ENCODE measurements around the gene NR3C2. TPM values are rescaled to one million over a fixed set of nuclear protein-coding genes. Genes with fewer than 3 reads are reported as not detected.

Gene NR3C2
- total RNA-seq, 1 experiment from 2014 or later: 2.8 TPM

GRCh38 chr4:148103597-148104355 is 338.4 kb downstream of the NR3C2 start:
- POLR2A ChIA-PET (ENCODE audit: unreplicated experiment): no interaction called here
- H3K27me3 ChIP-seq (ENCODE audit: low read length): no peaks in the 10 kb centered on the region
- no peak for DNase-seq
- H3K9me2 ChIP-seq (replicated peaks; ENCODE audit: low read length): no peaks in the 10 kb centered on the region
- no peaks in the 10 kb centered on the region for H3K4me1 ChIP-seq (ENCODE audit: insufficient read depth, low read length)
- H3K4me2 ChIP-seq (ENCODE audit: low read length): no peak overlapping the region
- no peak overlapping the region for H3K9ac ChIP-seq (ENCODE audit: low read length)
- H2AFZ ChIP-seq (ENCODE audit: low read length): no peak overlapping the region
- no peaks in the 10 kb centered on the region for H4K20me1 ChIP-seq (ENCODE audit: low read length)
- H3F3A ChIP-seq (ENCODE audit: low read length, unreplicated experiment): no peaks in the 10 kb centered on the region
- no TSS peak for BruUV-seq (replicated peaks)
- no peaks in the 10 kb centered on the region for H3K79me2 ChIP-seq (ENCODE audit: low read length)
- intact Hi-C loops (cut with micrococcal nuclease): no loop called here
- no peaks in the 10 kb centered on the region for H3K36me3 ChIP-seq (ENCODE audit: low read depth, low read length)
- H3K27ac ChIP-seq (ENCODE audit: low read length): no peak overlapping the region
- CTCF ChIA-PET: no interaction called here
- no peak overlapping the region for H3K4me3 ChIP-seq (ENCODE audit: low read length)
- no peak for TF ChIP-seq EZH2 (IDR thresholded peaks at IDR 0.05; ENCODE audit: low read length, unreplicated experiment)
- TF ChIP-seq EZH2phosphoT487 (IDR thresholded peaks at IDR 0.05; ENCODE audit: borderline replicate concordance, low read length): no peak
- no peak for TF ChIP-seq CTCF (conservative IDR thresholded peaks at IDR 0.05; ENCODE audit: low read depth, low read length)
- H3K9me3 ChIP-seq (ENCODE audit: low read length): no peaks in the 10 kb centered on the region
- ATAC-seq: no peak

- no peaks in the 10 kb centered on the region for H3K4me1 ChIP-seq (ENCODE audit: insufficient read depth, low read length)
- H3K27ac ChIP-seq (ENCODE audit: low read length): no peak overlapping the region
- no peak overlapping the region for H3K9ac ChIP-seq (ENCODE audit: low read length)
- H3K27me3 ChIP-seq (ENCODE audit: low read length): no peaks in the 10 kb centered on the region
- no peak for ATAC-seq
- no peak overlapping the region for H3K4me2 ChIP-seq (ENCODE audit: low read length)
- no peaks in the 10 kb centered on the region for H3K9me2 ChIP-seq (replicated peaks; ENCODE audit: low read length)
- intact Hi-C loops (cut with micrococcal nuclease): no loop called here
- H2AFZ ChIP-seq (ENCODE audit: low read length): no peak overlapping the region
- H3K9me3 ChIP-seq (ENCODE audit: low read length): no peaks in the 10 kb centered on the region
- H3K36me3 ChIP-seq (ENCODE audit: low read depth, low read length): no peaks in the 10 kb centered on the region
- no peak overlapping the region for H3K4me3 ChIP-seq (ENCODE audit: low read length)
- POLR2A ChIA-PET (ENCODE audit: unreplicated experiment): no interaction called here
- H3F3A ChIP-seq (ENCODE audit: low read length, unreplicated experiment): no peaks in the 10 kb centered on the region
- no peaks in the 10 kb centered on the region for H3K79me2 ChIP-seq (ENCODE audit: low read length)
- H4K20me1 ChIP-seq (ENCODE audit: low read length): no peaks in the 10 kb centered on the region
- CTCF ChIA-PET: no interaction called here
- no peak for DNase-seq
- TF ChIP-seq CTCF (conservative IDR thresholded peaks at IDR 0.05; ENCODE audit: low read depth, low read length): no peak
- TF ChIP-seq EZH2 (IDR thresholded peaks at IDR 0.05; ENCODE audit: low read length, unreplicated experiment): no peak
- no peak for TF ChIP-seq EZH2phosphoT487 (IDR thresholded peaks at IDR 0.05; ENCODE audit: borderline replicate concordance, low read length)
- no TSS peak for BruUV-seq (replicated peaks)
Observed at GRCh38 chr4:148101790-148102189, 340.4 kb downstream of the NR3C2 start.

- Histone ChIP-seq H3K4me3 (ENCODE audit: low read length) (no peak overlapping the region), H3K9me3 (ENCODE audit: low read length) (no peaks in the 10 kb centered on the region), H3K9me2 (replicated peaks; ENCODE audit: low read length) (no peaks in the 10 kb centered on the region), H3K36me3 (ENCODE audit: low read depth, low read length) (no peaks in the 10 kb centered on the region), H3F3A (ENCODE audit: low read length, unreplicated experiment) (no peaks in the 10 kb centered on the region), H3K79me2 (ENCODE audit: low read length) (no peaks in the 10 kb centered on the region), H3K4me2 (ENCODE audit: low read length) (no peak overlapping the region), H4K20me1 (ENCODE audit: low read length) (no peaks in the 10 kb centered on the region), H3K27me3 (ENCODE audit: low read length) (no peaks in the 10 kb centered on the region), H3K27ac (ENCODE audit: low read length) (no peak overlapping the region), H2AFZ (ENCODE audit: low read length) (no peak overlapping the region), H3K4me1 (ENCODE audit: insufficient read depth, low read length) (no peaks in the 10 kb centered on the region), H3K9ac (ENCODE audit: low read length) (no peak overlapping the region)
- DNase-seq: no peak
- BruUV-seq (replicated peaks): no TSS peak
- CTCF ChIA-PET: no interaction called here
- intact Hi-C loops (cut with micrococcal nuclease): no loop called here
- no peak for TF ChIP-seq EZH2 (IDR thresholded peaks at IDR 0.05; ENCODE audit: low read length, unreplicated experiment)
- TF ChIP-seq CTCF (conservative IDR thresholded peaks at IDR 0.05; ENCODE audit: low read depth, low read length): no peak
- no peak for TF ChIP-seq EZH2phosphoT487 (IDR thresholded peaks at IDR 0.05; ENCODE audit: borderline replicate concordance, low read length)
- POLR2A ChIA-PET (ENCODE audit: unreplicated experiment): no interaction called here
- no peak for ATAC-seq
Observed at GRCh38 chr4:148101235-148101634, 341.0 kb downstream of the NR3C2 start.
